ENCODE data around the gene PRELID1. TPM values are rescaled to one million over a fixed set of nuclear protein-coding genes. Genes with fewer than 3 reads are reported as not detected.

PRELID1 gene
- total RNA-seq, 1 donor from 2014 or later: 81.2 TPM

DNA sequence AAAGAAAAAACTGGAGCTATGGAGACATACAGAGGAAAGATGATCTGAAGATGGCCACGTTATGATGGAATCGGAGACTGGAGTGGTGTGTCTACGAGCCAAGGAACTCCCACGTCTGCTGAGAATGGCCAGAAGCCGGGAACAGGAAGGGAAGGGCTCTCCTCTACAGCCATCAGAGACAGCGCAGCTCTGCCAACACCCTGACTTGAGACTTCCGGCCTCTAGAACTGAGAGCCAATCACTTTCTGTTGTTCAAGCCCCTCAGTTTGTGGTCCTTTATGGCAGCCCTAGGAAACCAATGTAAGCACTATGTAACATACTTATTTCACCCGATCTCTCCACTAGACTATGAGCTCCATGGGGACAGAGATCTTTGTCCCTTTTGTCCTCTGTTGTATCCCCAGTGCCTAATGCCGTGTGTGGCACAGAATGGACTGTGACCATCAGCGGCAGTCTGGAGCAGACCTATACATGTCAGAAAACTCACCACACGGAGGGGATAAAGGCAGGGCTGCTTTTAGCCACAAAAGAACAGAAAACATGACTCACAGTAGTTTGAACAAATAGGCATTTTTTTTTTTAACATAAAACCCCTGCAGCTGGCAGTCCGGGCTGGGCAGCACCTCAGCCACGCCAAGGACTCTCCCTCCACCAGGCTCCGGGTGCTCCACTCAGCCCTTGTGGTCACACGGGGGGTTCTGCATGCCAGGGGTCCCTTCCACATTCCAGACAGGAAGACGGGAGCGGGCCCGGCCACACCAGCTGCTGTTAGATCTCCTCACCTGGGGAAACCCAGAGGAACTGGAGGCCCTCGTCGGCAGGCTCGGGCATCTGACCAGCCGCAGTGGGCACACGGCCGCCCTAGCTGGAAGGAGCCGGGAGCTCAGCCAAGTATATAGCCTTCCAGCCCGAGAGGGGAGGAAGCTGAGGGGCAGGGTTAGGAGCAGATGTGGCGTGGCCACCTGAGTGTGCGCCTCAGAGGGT lies 24.2 kb downstream of the PRELID1 start:
- Mint-ChIP-seq H3K9me3 (no peaks in the 10 kb centered on the region), H3K4me1 (no peaks in the 10 kb centered on the region), H3K27ac (no peak overlapping the region), H3K27me3 (ENCODE audit: low read depth) (no peaks in the 10 kb centered on the region), H3K4me3 (no peak overlapping the region), H3K36me3 (peaks cover 9% of the 10 kb centered on the region)
- DNase-seq (ENCODE audit: low spot score in 2 of 2, unreplicated experiment in 2 of 2): no peak
- TF ChIP-seq, protein P1, sequence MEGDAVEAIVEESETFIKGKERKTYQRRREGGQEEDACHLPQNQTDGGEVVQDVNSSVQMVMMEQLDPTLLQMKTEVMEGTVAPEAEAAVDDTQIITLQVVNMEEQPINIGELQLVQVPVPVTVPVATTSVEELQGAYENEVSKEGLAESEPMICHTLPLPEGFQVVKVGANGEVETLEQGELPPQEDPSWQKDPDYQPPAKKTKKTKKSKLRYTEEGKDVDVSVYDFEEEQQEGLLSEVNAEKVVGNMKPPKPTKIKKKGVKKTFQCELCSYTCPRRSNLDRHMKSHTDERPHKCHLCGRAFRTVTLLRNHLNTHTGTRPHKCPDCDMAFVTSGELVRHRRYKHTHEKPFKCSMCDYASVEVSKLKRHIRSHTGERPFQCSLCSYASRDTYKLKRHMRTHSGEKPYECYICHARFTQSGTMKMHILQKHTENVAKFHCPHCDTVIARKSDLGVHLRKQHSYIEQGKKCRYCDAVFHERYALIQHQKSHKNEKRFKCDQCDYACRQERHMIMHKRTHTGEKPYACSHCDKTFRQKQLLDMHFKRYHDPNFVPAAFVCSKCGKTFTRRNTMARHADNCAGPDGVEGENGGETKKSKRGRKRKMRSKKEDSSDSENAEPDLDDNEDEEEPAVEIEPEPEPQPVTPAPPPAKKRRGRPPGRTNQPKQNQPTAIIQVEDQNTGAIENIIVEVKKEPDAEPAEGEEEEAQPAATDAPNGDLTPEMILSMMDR (IDR thresholded peaks at IDR 0.05; ENCODE audit: unreplicated experiment): no peak

DNA sequence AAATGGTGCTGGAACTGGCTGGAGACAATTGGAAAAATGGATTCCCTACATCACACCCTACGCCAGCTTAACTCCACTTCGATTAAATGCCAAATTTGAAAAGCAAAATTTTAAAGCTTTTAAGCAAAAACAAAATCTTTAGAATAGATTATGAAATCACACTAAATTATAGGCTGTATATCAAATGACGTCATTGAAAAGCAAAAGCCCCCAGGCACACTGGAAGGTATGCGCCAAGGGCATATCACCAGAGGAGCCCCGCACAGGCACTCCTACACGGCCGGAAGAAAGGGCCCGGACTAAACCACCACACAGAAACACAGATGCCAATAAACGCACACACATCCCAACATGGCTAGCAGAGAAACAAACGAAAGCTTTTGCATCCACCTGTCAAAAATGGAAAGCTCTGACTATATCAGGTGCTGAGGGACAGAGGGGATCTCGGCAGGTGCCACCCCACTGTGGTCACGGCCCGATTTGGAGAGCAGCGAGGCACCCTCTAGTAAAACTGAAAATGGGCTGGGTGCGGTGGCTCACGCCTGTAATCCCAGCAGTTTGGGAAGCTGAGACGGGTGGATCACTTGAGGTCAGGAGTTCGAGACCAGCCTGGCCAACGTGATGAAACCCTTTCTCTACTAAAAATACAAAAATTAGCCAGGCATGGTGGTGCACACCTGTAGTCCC lies 25.1 kb downstream of the PRELID1 start:
- H3K27ac Mint-ChIP-seq: no peak overlapping the region
- no peak overlapping the region for H3K4me3 Mint-ChIP-seq
- no peaks in the 10 kb centered on the region for H3K27me3 Mint-ChIP-seq (ENCODE audit: low read depth)
- TF ChIP-seq, protein P1 (IDR thresholded peaks at IDR 0.05; ENCODE audit: unreplicated experiment): no peak
- H3K4me1 Mint-ChIP-seq: no peaks in the 10 kb centered on the region
- DNase-seq (ENCODE audit: low spot score in 2 of 2, unreplicated experiment in 2 of 2): no peak
- no peaks in the 10 kb centered on the region for H3K9me3 Mint-ChIP-seq
- H3K36me3 Mint-ChIP-seq: peaks cover 12% of the 10 kb centered on the region

DNA sequence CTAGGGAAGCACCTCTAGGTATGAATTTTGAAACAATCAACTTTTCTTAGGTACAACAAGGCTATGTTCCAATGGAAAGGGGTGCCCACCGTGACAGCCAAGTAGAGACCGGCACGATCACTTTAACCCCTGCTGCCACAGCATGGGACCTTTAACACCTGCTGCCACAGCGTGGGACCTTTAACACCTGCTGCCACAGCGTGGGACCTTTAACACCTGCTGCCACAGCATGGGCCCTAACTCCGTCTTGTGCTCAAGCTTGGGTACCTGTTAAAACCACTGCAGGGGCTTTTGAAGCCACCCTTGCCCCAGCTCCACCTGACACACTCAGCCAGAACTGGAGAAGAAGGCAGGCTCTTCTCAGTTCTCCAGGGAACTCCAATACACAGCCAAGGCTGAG lies 26.3 kb downstream of the PRELID1 start:
- H3K36me3 Mint-ChIP-seq: peaks cover 17% of the 10 kb centered on the region
- TF ChIP-seq, protein P1 (IDR thresholded peaks at IDR 0.05; ENCODE audit: unreplicated experiment): no peak
- no peak overlapping the region for H3K4me3 Mint-ChIP-seq
- no peaks in the 10 kb centered on the region for H3K27me3 Mint-ChIP-seq (ENCODE audit: low read depth)
- DNase-seq (ENCODE audit: low spot score in 2 of 2, unreplicated experiment in 2 of 2): no peak
- no peaks in the 10 kb centered on the region for H3K9me3 Mint-ChIP-seq
- no peak overlapping the region for H3K27ac Mint-ChIP-seq
- no peaks in the 10 kb centered on the region for H3K4me1 Mint-ChIP-seq

DNA sequence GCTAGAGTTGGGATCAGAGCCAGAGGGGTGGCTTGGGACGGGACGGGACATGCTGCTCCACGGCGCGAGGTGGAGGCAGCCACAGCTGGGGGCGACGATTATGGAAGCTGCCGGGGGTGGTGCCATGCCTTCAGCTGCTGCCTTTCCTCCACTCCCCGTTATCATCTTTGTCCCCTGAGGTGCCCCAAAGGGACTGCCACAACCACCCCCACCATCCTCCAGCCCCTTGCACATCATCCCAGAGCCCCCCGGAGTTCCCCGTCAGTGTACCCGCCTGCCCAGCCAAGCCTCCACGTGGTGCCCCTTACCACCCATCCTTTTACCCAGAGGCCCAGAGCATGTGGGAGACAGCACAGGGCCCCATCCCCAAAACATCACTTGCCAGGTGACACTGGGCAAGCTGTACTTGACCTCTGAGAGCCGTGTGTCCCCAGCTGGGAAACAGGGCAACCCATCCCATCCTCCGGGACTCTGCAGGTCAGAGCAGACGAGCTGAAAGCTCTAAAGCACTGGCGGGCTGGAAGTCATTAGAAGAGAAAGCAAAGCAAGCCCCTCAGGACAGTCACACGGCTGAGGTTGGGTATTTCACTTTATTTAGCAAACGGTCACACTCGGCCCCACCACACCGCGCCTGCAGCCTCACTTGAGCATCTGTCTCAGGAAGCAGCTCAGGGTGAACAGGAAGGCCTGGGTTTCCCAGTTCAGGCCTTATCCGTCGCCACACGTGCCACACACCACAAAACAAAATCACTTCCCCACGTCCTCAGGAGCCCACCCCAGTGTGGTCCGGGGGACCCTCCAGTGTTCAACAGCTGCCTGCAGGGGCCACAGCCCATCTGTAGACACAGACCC lies 27.6 kb downstream of the PRELID1 start:
- Mint-ChIP-seq H3K4me3 (no peak overlapping the region), H3K36me3 (peaks cover 25% of the 10 kb centered on the region), H3K4me1 (no peaks in the 10 kb centered on the region), H3K9me3 (no peaks in the 10 kb centered on the region), H3K27me3 (ENCODE audit: low read depth) (no peaks in the 10 kb centered on the region), H3K27ac (no peak overlapping the region)
- TF ChIP-seq, protein P1 (IDR thresholded peaks at IDR 0.05; ENCODE audit: unreplicated experiment): no peak
- DNase-seq (ENCODE audit: low spot score in 2 of 2, unreplicated experiment in 2 of 2): no peak
